Tibial nerve (tissue), 4 donors: ENCODE data around the gene CDH4. TPM values are rescaled to one million over a fixed set of nuclear protein-coding genes. Genes with fewer than 3 reads are reported as not detected.

Experiments
- DNase-seq, 2 donors: peaks; one replicate each; pipeline ENCODE4 v3.0.0-alpha.2; 2019; ENCODE audit warnings: low spot score in 2 of 2
- H3K27ac ChIP-seq, 4 donors: fragments of 200-600 bp; sonication (generic) in 3 of 4; one replicate each; pipeline ENCODE4 v1.5.1; 2017 to 2019; ENCODE audit warnings: mild to moderate bottlenecking in 1 of 4
- H3K27me3 ChIP-seq, 2 donors: fragments of 200-600 bp; sonication (generic) in 1 of 2; one replicate each; pipeline versions ENCODE4 v1.5.1 to v1.6.0; 2017 to 2019
- H3K36me3 ChIP-seq, 3 donors: fragments of 200-600 bp; sonication (generic); one replicate each; pipeline ENCODE4 v1.5.1; 2018 to 2019
- H3K4me1 ChIP-seq, 4 donors: fragments of 200-600 bp; sonication (generic) in 3 of 4; one replicate each; pipeline ENCODE4 v1.5.1; 2017 to 2019
- H3K4me3 ChIP-seq, 4 donors: fragments of 200-600 bp; sonication (generic) in 3 of 4; one replicate each; pipeline ENCODE4 v1.5.1; 2017 to 2019; ENCODE audit warnings: mild to moderate bottlenecking in 1 of 4, moderate library complexity in 1 of 4
- H3K9me3 ChIP-seq, 4 donors: fragments of 200-600 bp; sonication (generic) in 3 of 4; one replicate each; pipeline ENCODE4 v1.5.1; 2017 to 2019
- CTCF ChIP-seq, 5 experiments: fragments of 200-600 bp in 3 of 5; fragments of 450-650 bp in 2 of 5; sonication (generic) in 3 of 5; IDR thresholded peaks; one replicate each; pipeline ENCODE4 v1.5.1; 2016 to 2019; ENCODE audit warnings: antibody characterized with exemption in 5 of 5, mild to moderate bottlenecking in 3 of 5, moderate library complexity in 2 of 5
- EP300 ChIP-seq, 2 donors: sonication (generic); formaldehyde crosslinking; IDR thresholded peaks; one replicate each; pipeline ENCODE4 v1.6.1; 2017; ENCODE audit warnings: antibody characterized with exemption in 2 of 2, mild to moderate bottlenecking in 1 of 2
- POLR2A ChIP-seq, 2 donors: fragments of 450-650 bp; IDR thresholded peaks; one replicate each; pipeline ENCODE4 v1.6.1; 2017; ENCODE audit warnings: antibody characterized with exemption in 2 of 2, mild to moderate bottlenecking in 2 of 2, moderate library complexity in 2 of 2
- WGBS, 2 donors: methylation state at CpG; one replicate each; pipeline ENCODE4 v1.1.5; 2018; 5-methylcytosine and 5-hydroxymethylcytosine counted together
- total RNA-seq, 4 donors: library from RNA; depleted of rRNA; stranded (reverse); fragments of >200 nt; gene quantifications; one replicate each; pipeline ENCODE4 v1.1.0, GENCODE V29; 2016

The CDH4 gene
- total RNA-seq, 4 donors from 2014 or later, result 0.78 to 2.3 (median 1.0) TPM

GRCh38 chr20:61755971-61756845 is 504.1 kb downstream of the CDH4 start:
- Histone ChIP-seq H3K9me3 (peaks cover 0 to 8% (median 0%) of the 10 kb centered on the region in 4 donors), H3K4me1 (peaks cover 0 to 6% (median 0%) of the 10 kb centered on the region in 4 donors), H3K36me3 (no peaks in the 10 kb centered on the region), H3K27me3 (no peaks in the 10 kb centered on the region), H3K4me3 (no peak overlapping the region), H3K27ac (no peak overlapping the region)
- no peak for TF ChIP-seq EP300 (IDR thresholded peaks at IDR 0.05)
- TF ChIP-seq CTCF (IDR thresholded peaks at IDR 0.05), result no peak
- TF ChIP-seq POLR2A (IDR thresholded peaks at IDR 0.05), result no peak
- no peak for DNase-seq
- 81% methylated on average over 8 to 13 of the region's 15 CpGs for WGBS, 2 donors

- H3K4me3 ChIP-seq, result no peak overlapping the region
- no peak for TF ChIP-seq CTCF (IDR thresholded peaks at IDR 0.05)
- no peak for TF ChIP-seq EP300 (IDR thresholded peaks at IDR 0.05)
- no peak for TF ChIP-seq POLR2A (IDR thresholded peaks at IDR 0.05)
- H3K4me1 ChIP-seq, result peaks cover 0 to 6% (median 0%) of the 10 kb centered on the region in 4 donors
- H3K9me3 ChIP-seq, result no peaks in the 10 kb centered on the region
- 84 to 85% methylated on average over 18 of the region's 18 CpGs for WGBS, 2 donors
- no peak for DNase-seq
- no peaks in the 10 kb centered on the region for H3K27me3 ChIP-seq
- H3K36me3 ChIP-seq, result no peaks in the 10 kb centered on the region
- no peak overlapping the region for H3K27ac ChIP-seq
Measured at GRCh38 chr20:61756966-61757677, 505.1 kb downstream of the CDH4 start.

- WGBS, 2 donors, result 85 to 87% methylated on average over 24 to 25 of the region's 25 CpGs
- TF ChIP-seq POLR2A (IDR thresholded peaks at IDR 0.05), result no peak
- no peak for TF ChIP-seq EP300 (IDR thresholded peaks at IDR 0.05)
- no peak for TF ChIP-seq CTCF (IDR thresholded peaks at IDR 0.05)
- Histone ChIP-seq H3K36me3 (no peaks in the 10 kb centered on the region), H3K4me1 (peaks cover 0 to 6% (median 0%) of the 10 kb centered on the region in 4 donors), H3K27ac (no peak overlapping the region), H3K9me3 (no peaks in the 10 kb centered on the region), H3K27me3 (no peaks in the 10 kb centered on the region), H3K4me3 (no peak overlapping the region)
- no peak for DNase-seq
Measured at GRCh38 chr20:61757678-61758563, 505.9 kb downstream of the CDH4 start.

GRCh38 chr20:61758564-61759200 is 506.6 kb downstream of the CDH4 start:
- no peak for DNase-seq
- Histone ChIP-seq H3K9me3 (no peaks in the 10 kb centered on the region), H3K4me1 (peaks cover 0 to under 1% (median 0%) of the 10 kb centered on the region in 4 donors), H3K36me3 (no peaks in the 10 kb centered on the region), H3K4me3 (no peak overlapping the region), H3K27me3 (no peaks in the 10 kb centered on the region), H3K27ac (no peak overlapping the region)
- TF ChIP-seq EP300 (IDR thresholded peaks at IDR 0.05), result no peak
- WGBS, 2 donors, result 88 to 89% methylated on average over 19 to 22 of the region's 25 CpGs
